GM21515 (cell line): Measurements from ENCODE around the gene GABARAP.
A peak's percentile ranks its signal among the peaks of the same experiment; 100 is the strongest.

Source experiments
- ATAC-seq: cut with Tn5 transposase; IDR thresholded peaks from one replicate; pipeline ENCODE4 v1.9.1; 2021; ENCODE audit not compliant: unreplicated experiment

GABARAP gene

GRCh38 chr17:7241090-7241733 is 1.0 kb downstream of the GABARAP start:
- ATAC-seq: no peak

GRCh38 chr17:7240375-7240774 is 1.9 kb downstream of the GABARAP start:
- no peak for ATAC-seq

GRCh38 chr17:7239091-7240027 is 2.9 kb downstream of the GABARAP start, which contains the start of gene PHF23:
Gene PHF23, minus strand, starts transcription at chr17:7239457. Its CDS starts 178 bp downstream, at chr17:7239279.
- ATAC-seq: peak; percentile 39

- ATAC-seq: no peak
Observed at GRCh38 chr17:7238420-7239090, 3.7 kb downstream of the GABARAP start.

- no peak for ATAC-seq
Observed at GRCh38 chr17:7237761-7238419, 4.4 kb downstream of the GABARAP start.

- no peak for ATAC-seq
Observed at GRCh38 chr17:7237266-7237760, 4.9 kb downstream of the GABARAP start.

GRCh38 chr17:7236808-7237207 is 5.4 kb downstream of the GABARAP start:
- no peak for ATAC-seq

GRCh38 chr17:7235693-7236665 is 6.3 kb downstream of the GABARAP start:
- no peak for ATAC-seq

GRCh38 chr17:7234083-7234951 is 7.9 kb downstream of the GABARAP start, which contains the start of gene DVL2:
Gene DVL2, minus strand, starts transcription at chr17:7234517. Its CDS starts 255 bp downstream, at chr17:7234262.
- ATAC-seq: peak; percentile 43

- ATAC-seq: peak; percentile 0
Observed at GRCh38 chr17:7233701-7234082, 8.6 kb downstream of the GABARAP start.

- ATAC-seq: no peak
Observed at GRCh38 chr17:7232114-7232513, 10.1 kb downstream of the GABARAP start.

GRCh38 chr17:7229504-7229903 is 12.7 kb downstream of the GABARAP start:
- no peak for ATAC-seq

- ATAC-seq: no peak
Observed at GRCh38 chr17:7228920-7229319, 13.3 kb downstream of the GABARAP start.

- no peak for ATAC-seq
Observed at GRCh38 chr17:7226721-7227710, 15.2 kb downstream of the GABARAP start.

GRCh38 chr17:7225711-7226331 is 16.4 kb downstream of the GABARAP start:
- ATAC-seq: no peak

- no peak for ATAC-seq
Observed at GRCh38 chr17:7224661-7225111, 17.6 kb downstream of the GABARAP start.

- ATAC-seq: no peak
Observed at GRCh38 chr17:7224110-7224509, 18.1 kb downstream of the GABARAP start.
